ENCODE data around the gene KRTAP20-1. TPM values are rescaled to one million over a fixed set of nuclear protein-coding genes. Genes with fewer than 3 reads are reported as not detected.

KRTAP20-1 gene
- total RNA-seq, 1 donor from 2014 or later: not detected

DNA sequence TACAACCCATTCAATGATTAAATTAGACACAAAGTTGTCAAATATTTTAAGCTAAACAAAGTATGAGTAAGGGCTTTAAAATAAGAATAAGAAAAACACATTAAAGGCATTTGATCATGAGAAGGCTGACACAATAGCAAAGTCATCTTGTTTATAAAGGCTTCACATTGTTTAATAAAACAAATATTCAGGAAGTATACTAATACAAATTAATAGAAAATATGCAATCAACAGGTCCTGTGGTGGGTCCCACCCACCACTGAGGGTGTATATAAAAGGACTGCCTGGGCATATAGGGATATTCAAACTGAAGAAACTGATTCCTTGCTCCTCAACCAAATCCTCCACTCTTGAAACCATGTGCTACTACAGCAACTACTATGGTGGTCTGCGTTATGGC lies 18.7 kb downstream of the KRTAP20-1 start, which contains the start of gene KRTAP20-2:
KRTAP20-2 (plus strand) TSS at position 301 of the 400 bp plus-strand sequence; CDS start at position 359, 58 bp downstream.
- H3K9me3 ChIP-seq (replicated peaks): no peaks in the 10 kb centered on the region
- no peak within 1 kb of the TSS for H3K27ac ChIP-seq (replicated peaks)
- intact Hi-C loops (cut with micrococcal nuclease): no loop called here
- H3K4me3 ChIP-seq: no peak within 1 kb of the TSS
- no peaks in the 10 kb centered on the region for H3K36me3 ChIP-seq
- no peaks in the 10 kb centered on the region for H3K4me1 ChIP-seq
- TF ChIP-seq, protein P1, sequence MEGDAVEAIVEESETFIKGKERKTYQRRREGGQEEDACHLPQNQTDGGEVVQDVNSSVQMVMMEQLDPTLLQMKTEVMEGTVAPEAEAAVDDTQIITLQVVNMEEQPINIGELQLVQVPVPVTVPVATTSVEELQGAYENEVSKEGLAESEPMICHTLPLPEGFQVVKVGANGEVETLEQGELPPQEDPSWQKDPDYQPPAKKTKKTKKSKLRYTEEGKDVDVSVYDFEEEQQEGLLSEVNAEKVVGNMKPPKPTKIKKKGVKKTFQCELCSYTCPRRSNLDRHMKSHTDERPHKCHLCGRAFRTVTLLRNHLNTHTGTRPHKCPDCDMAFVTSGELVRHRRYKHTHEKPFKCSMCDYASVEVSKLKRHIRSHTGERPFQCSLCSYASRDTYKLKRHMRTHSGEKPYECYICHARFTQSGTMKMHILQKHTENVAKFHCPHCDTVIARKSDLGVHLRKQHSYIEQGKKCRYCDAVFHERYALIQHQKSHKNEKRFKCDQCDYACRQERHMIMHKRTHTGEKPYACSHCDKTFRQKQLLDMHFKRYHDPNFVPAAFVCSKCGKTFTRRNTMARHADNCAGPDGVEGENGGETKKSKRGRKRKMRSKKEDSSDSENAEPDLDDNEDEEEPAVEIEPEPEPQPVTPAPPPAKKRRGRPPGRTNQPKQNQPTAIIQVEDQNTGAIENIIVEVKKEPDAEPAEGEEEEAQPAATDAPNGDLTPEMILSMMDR (IDR thresholded peaks at IDR 0.05; ENCODE audit: borderline replicate concordance): no peak
- H3K27me3 ChIP-seq (ENCODE audit: low read depth): no peaks in the 10 kb centered on the region
- no peak for DNase-seq

DNA sequence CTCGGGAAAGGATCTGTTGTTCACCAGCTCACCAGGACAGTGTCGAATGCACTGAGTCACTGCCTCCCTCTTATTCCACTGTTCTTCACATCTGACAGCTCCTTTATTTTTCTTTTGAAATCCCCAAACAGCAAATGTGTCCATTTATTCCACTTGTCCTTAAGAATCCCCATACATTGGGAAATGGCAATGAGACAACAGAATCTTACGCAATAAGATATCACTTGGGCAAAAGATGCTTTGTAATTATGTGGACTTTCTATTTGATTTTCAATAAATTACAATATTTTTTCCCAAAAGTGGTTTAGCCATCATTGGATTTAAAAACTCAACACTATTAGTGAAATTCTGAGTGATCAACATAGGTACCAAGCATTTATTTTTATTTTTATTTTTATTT lies 22.5 kb downstream of the KRTAP20-1 start:
- Histone ChIP-seq H3K4me1 (no peaks in the 10 kb centered on the region), H3K9me3 (replicated peaks) (no peaks in the 10 kb centered on the region), H3K36me3 (no peaks in the 10 kb centered on the region), H3K27ac (replicated peaks) (no peak overlapping the region), H3K27me3 (ENCODE audit: low read depth) (no peaks in the 10 kb centered on the region), H3K4me3 (no peak overlapping the region)
- intact Hi-C loops (cut with micrococcal nuclease): no loop called here
- TF ChIP-seq, protein P1 (IDR thresholded peaks at IDR 0.05; ENCODE audit: borderline replicate concordance): no peak
- DNase-seq: no peak

DNA sequence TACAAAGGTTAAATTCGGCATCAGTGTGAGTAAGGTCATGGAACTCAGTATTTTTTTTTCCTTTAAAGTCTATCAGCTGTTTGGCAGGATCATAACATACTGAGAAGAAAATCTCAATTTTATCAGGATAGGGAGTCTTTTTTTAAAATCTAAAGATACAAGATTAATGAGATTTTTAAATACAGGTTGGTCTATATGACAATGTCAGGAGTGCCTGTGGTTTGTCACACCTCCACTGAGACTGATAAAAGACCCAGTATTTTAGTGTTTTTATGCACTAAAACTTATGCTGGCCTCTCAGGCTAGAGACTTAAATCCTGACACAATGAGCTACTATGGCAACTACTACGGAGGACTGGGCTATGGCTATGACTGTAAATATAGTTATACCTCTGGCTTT lies 26.3 kb downstream of the KRTAP20-1 start, which contains the start of gene KRTAP20-3:
KRTAP20-3 (plus strand) TSS at position 301 of the 400 bp plus-strand sequence.
- intact Hi-C loops (cut with micrococcal nuclease): no loop called here
- no peaks in the 10 kb centered on the region for H3K4me1 ChIP-seq
- H3K27me3 ChIP-seq (ENCODE audit: low read depth): no peaks in the 10 kb centered on the region
- no peaks in the 10 kb centered on the region for H3K36me3 ChIP-seq
- no peaks in the 10 kb centered on the region for H3K9me3 ChIP-seq (replicated peaks)
- H3K4me3 ChIP-seq: no peak within 1 kb of the TSS
- H3K27ac ChIP-seq (replicated peaks): no peak within 1 kb of the TSS
- no peak for DNase-seq
- TF ChIP-seq, protein P1 (IDR thresholded peaks at IDR 0.05; ENCODE audit: borderline replicate concordance): no peak

DNA sequence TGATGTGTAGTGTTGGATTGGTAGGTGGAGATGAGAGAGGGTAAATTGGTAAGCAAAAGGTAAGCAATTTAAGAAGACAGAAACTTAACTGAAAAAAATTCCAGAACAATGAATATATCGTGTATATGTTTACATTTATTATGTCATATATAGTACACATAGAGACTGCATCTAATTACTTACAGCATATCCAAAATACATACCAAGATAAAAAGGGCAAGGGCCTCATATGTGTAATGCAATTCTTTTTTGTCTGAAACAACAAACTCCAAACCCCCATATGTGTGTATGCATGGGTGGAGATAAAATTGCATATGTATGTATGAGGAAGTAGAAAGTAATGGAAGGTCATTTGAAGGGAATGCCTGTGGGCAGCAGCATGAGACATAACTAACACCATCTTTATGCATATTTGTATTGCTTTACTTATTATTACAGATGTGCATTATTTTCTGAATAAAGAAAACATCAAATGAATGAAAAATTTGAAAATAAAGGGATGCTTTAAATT lies 30.7 kb downstream of the KRTAP20-1 start:
- intact Hi-C loops (cut with micrococcal nuclease): no loop called here
- H3K4me1 ChIP-seq: no peaks in the 10 kb centered on the region
- no peaks in the 10 kb centered on the region for H3K36me3 ChIP-seq
- H3K4me3 ChIP-seq: no peak overlapping the region
- H3K27ac ChIP-seq (replicated peaks): no peak overlapping the region
- no peak for DNase-seq
- H3K27me3 ChIP-seq (ENCODE audit: low read depth): no peaks in the 10 kb centered on the region
- no peaks in the 10 kb centered on the region for H3K9me3 ChIP-seq (replicated peaks)
- TF ChIP-seq, protein P1 (IDR thresholded peaks at IDR 0.05; ENCODE audit: borderline replicate concordance): no peak

DNA sequence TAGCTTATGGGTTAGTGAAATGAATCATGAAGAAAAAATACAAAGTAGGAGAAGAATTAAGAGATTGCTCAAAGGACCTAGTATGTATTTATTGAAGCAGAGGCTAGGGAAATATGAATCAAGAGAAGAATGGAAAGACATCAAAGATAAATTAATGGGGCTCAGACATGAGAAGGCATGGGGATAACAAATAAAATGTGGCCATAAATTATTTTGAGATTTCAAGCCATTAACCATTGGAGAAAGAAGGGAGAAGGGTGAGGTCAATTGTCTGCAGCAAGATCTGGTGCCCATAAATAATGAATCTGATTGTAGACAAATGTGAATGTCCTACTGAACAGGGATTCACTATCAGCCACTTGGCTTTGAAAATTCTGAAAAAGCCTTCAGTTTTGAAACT lies 36.7 kb downstream of the KRTAP20-1 start:
- Histone ChIP-seq H3K9me3 (replicated peaks) (no peaks in the 10 kb centered on the region), H3K4me3 (no peak overlapping the region), H3K36me3 (no peaks in the 10 kb centered on the region), H3K27ac (replicated peaks) (no peak overlapping the region), H3K4me1 (no peaks in the 10 kb centered on the region), H3K27me3 (ENCODE audit: low read depth) (no peaks in the 10 kb centered on the region)
- DNase-seq: no peak
- intact Hi-C loops (cut with micrococcal nuclease): no loop called here
- TF ChIP-seq, protein P1 (IDR thresholded peaks at IDR 0.05; ENCODE audit: borderline replicate concordance): no peak

Other genes starting within 250 kb of the KRTAP20-1 start
- gene KRTAP13-2, start 244.2 kb upstream of the KRTAP20-1 start, total RNA-seq: not detected
- not detected for gene KRTAP13-1, start 220.4 kb upstream of the KRTAP20-1 start, total RNA-seq
- not detected for gene KRTAP13-3, start 190.5 kb upstream of the KRTAP20-1 start, total RNA-seq
- not detected for gene KRTAP13-4, start 186.2 kb upstream of the KRTAP20-1 start, total RNA-seq
- gene KRTAP15-1, start 176.2 kb upstream of the KRTAP20-1 start, total RNA-seq: not detected
- not detected for gene KRTAP19-1, start 136.1 kb upstream of the KRTAP20-1 start, total RNA-seq
- not detected for gene KRTAP19-2, start 129.0 kb upstream of the KRTAP20-1 start, total RNA-seq
- gene KRTAP19-3, start 124.4 kb upstream of the KRTAP20-1 start, total RNA-seq: not detected
- gene KRTAP19-4, start 119.3 kb upstream of the KRTAP20-1 start, total RNA-seq: not detected
- not detected for gene KRTAP19-5, start 114.3 kb upstream of the KRTAP20-1 start, total RNA-seq
- not detected for gene KRTAP19-6, start 74.6 kb upstream of the KRTAP20-1 start, total RNA-seq
- gene KRTAP19-7, start 55.1 kb upstream of the KRTAP20-1 start, total RNA-seq: not detected
- gene KRTAP22-2, start 26.0 kb upstream of the KRTAP20-1 start, total RNA-seq: not detected
- gene KRTAP6-3, start 24.0 kb upstream of the KRTAP20-1 start, total RNA-seq: not detected
- gene KRTAP6-2, start 17.5 kb upstream of the KRTAP20-1 start, total RNA-seq: not detected
- not detected for gene KRTAP22-1, start 15.3 kb upstream of the KRTAP20-1 start, total RNA-seq
- not detected for gene KRTAP6-1, start 2.5 kb upstream of the KRTAP20-1 start, total RNA-seq
- not detected for gene KRTAP20-4, start 4.2 kb downstream of the KRTAP20-1 start, total RNA-seq
- not detected for gene KRTAP20-2, start 18.8 kb downstream of the KRTAP20-1 start, total RNA-seq
- gene KRTAP20-3, start 26.4 kb downstream of the KRTAP20-1 start, total RNA-seq: not detected
- gene KRTAP21-3, start 102.4 kb downstream of the KRTAP20-1 start, total RNA-seq: not detected
- gene KRTAP21-2, start 130.8 kb downstream of the KRTAP20-1 start, total RNA-seq: not detected
- gene KRTAP21-1, start 139.0 kb downstream of the KRTAP20-1 start, total RNA-seq: not detected
- gene KRTAP8-1, start 196.8 kb downstream of the KRTAP20-1 start, total RNA-seq: not detected
- not detected for gene KRTAP7-1, start 213.3 kb downstream of the KRTAP20-1 start, total RNA-seq